ENCODE data around the gene TMX3.

GRCh38 chr18:68735483-68736343 lies 20.8 kb upstream of the TMX3 start:
- peak; percentile 69 for TF ChIP-seq CTCF (IDR thresholded peaks at IDR 0.05; ENCODE audit: low read depth, low read length)
- no peak for TF ChIP-seq MYC (IDR thresholded peaks at IDR 0.05; ENCODE audit: low read depth, low read length)
- no peak for TF ChIP-seq POLR2A (IDR thresholded peaks at IDR 0.05; ENCODE audit: extremely low read depth, insufficient read length)

Data from NB4 (cell line).